PC-3 (cell line): ENCODE measurements around the gene RPS6KC1. TPM values are rescaled to one million over a fixed set of nuclear protein-coding genes. Genes with fewer than 3 reads are reported as not detected.

Experiments used
- ATAC-seq: fragments of 200-7000 bp; cut with Tn5 transposase; 2 replicates; pipeline ENCODE4 v1.9.1; 2020; ENCODE audit warnings: mild to moderate bottlenecking, moderate library complexity
- BruUV-seq: library from RNA; stranded (reverse); fragments of 400-500 nt; replicated peaks from 2 replicates; lab custom pipeline; 2021; lab: Mats Ljungman, UMichigan
- CTCF ChIA-PET: fragments of 300-600 bp; sonication (Branson Sonifier 250); formaldehyde crosslinking; loops from one replicate; lab custom pipeline; 2022; ENCODE audit warnings: antibody characterized with exemption; lab: Charles Lee
- POLR2A ChIA-PET: fragments of 300-600 bp; sonication (Branson Sonifier 250); formaldehyde crosslinking; loops from one replicate; lab custom pipeline; 2022; ENCODE audit warnings: antibody characterized with exemption; ENCODE audit not compliant: unreplicated experiment; lab: Charles Lee
- DNase-seq: peaks from one replicate; pipeline ENCODE4 v3.0.0-alpha.2; 2015
- H2AFZ ChIP-seq: fragments of 300-600 bp; sonication (generic); 2 replicates; pipeline ENCODE4 v1.6.0; 2016; ENCODE audit warnings: antibody characterized with exemption, low read length
- H3F3A ChIP-seq: fragments of 300-600 bp; sonication (generic); one replicate; pipeline ENCODE4 v1.6.0; 2017; ENCODE audit warnings: antibody characterized with exemption, low read length, control low read depth, mild to moderate bottlenecking; ENCODE audit not compliant: unreplicated experiment
- H3K27ac ChIP-seq: fragments of 300-600 bp; sonication (generic); 2 replicates; pipeline ENCODE4 v1.5.1; 2016; ENCODE audit warnings: mild to moderate bottlenecking, low read length
- H3K27me3 ChIP-seq: fragments of 300-600 bp; sonication (generic); 2 replicates; pipeline ENCODE4 v1.6.1; 2016; ENCODE audit warnings: low read length, mixed read lengths
- H3K36me3 ChIP-seq: fragments of 300-600 bp; sonication (generic); 2 replicates; pipeline ENCODE4 v1.6.1; 2016; ENCODE audit warnings: low read depth, mixed run types, low read length, mixed read lengths
- H3K4me1 ChIP-seq: fragments of 300-600 bp; sonication (generic); 2 replicates; pipeline ENCODE4 v1.5.1; 2016; ENCODE audit warnings: low read length; ENCODE audit not compliant: insufficient read depth
- H3K4me2 ChIP-seq: fragments of 300-600 bp; sonication (generic); 2 replicates; pipeline ENCODE4 v1.6.0; 2016; ENCODE audit warnings: low read length
- H3K4me3 ChIP-seq: fragments of 300-600 bp; sonication (generic); 2 replicates; pipeline ENCODE4 v1.5.1; 2016; ENCODE audit warnings: mild to moderate bottlenecking, low read length, mixed read lengths
- H3K79me2 ChIP-seq: fragments of 300-600 bp; sonication (generic); 2 replicates; pipeline ENCODE4 v1.6.1; 2017; ENCODE audit warnings: low read length, mixed read lengths
- H3K9ac ChIP-seq: fragments of 300-600 bp; sonication (generic); 2 replicates; pipeline ENCODE4 v1.6.0; 2016; ENCODE audit warnings: mild to moderate bottlenecking, low read length
- H3K9me2 ChIP-seq: fragments of 300-600 bp; sonication (generic); replicated peaks from 2 replicates; pipeline ENCODE4 v1.6.1; 2016; ENCODE audit warnings: mixed run types, low read length, mixed read lengths
- H3K9me3 ChIP-seq: fragments of 300-600 bp; sonication (generic); 2 replicates; pipeline ENCODE4 v1.6.1; 2016; ENCODE audit warnings: low read length, mixed read lengths
- H4K20me1 ChIP-seq: fragments of 300-600 bp; sonication (generic); 2 replicates; pipeline ENCODE4 v1.6.1; 2016; ENCODE audit warnings: low read length, mixed read lengths
- EZH2 ChIP-seq: fragments of 300-600 bp; sonication (generic); IDR thresholded peaks from one replicate; pipeline ENCODE4 v1.6.1; 2017; ENCODE audit warnings: antibody characterized with exemption, mild to moderate bottlenecking, low read length; ENCODE audit not compliant: unreplicated experiment
- EZH2phosphoT487 ChIP-seq: fragments of 300-600 bp; sonication (generic); IDR thresholded peaks from 2 replicates; pipeline ENCODE4 v1.6.1; 2018; ENCODE audit warnings: mild to moderate bottlenecking, antibody characterized with exemption, low read length, borderline replicate concordance
- intact Hi-C: fragments of 100-400 bp; cut with micrococcal nuclease; formaldehyde crosslinking; loops from 2 replicates; pipeline ENCODE4 v1.9.0; 2023
- total RNA-seq: library from RNA; depleted of rRNA; stranded (reverse); fragments of >200 nt; gene quantifications from 2 replicates; pipeline ENCODE4 v1.2.3, GENCODE V29; 2014
- TF ChIP-seq, protein P1 (sequence below): fragments of 300-600 bp; sonication (generic); conservative IDR thresholded peaks from 2 replicates; pipeline ENCODE4 v1.5.1; 2017; ENCODE audit warnings: antibody characterized with exemption, low read depth, mild to moderate bottlenecking, low read length

The RPS6KC1 gene
- total RNA-seq, 1 experiment from 2014 or later: 21.1 TPM

GRCh38 chr1:213247038-213247437 lies 196.0 kb downstream of the RPS6KC1 start:
- Histone ChIP-seq H3K79me2 (no peaks in the 10 kb centered on the region), H3F3A (no peaks in the 10 kb centered on the region), H3K4me2 (no peak overlapping the region), H3K27me3 (no peaks in the 10 kb centered on the region; the same call in 1 of the 2 replicates), H2AFZ (no peak overlapping the region), H3K9me3 (no peaks in the 10 kb centered on the region), H3K4me1 (no peaks in the 10 kb centered on the region), H3K27ac (no peak overlapping the region), H4K20me1 (no peaks in the 10 kb centered on the region), H3K9ac (no peak overlapping the region), H3K9me2 (no peaks in the 10 kb centered on the region), H3K4me3 (no peak overlapping the region), H3K36me3 (no peaks in the 10 kb centered on the region)
- POLR2A ChIA-PET: no interaction called here
- BruUV-seq: no TSS peak
- TF ChIP-seq, protein P1, sequence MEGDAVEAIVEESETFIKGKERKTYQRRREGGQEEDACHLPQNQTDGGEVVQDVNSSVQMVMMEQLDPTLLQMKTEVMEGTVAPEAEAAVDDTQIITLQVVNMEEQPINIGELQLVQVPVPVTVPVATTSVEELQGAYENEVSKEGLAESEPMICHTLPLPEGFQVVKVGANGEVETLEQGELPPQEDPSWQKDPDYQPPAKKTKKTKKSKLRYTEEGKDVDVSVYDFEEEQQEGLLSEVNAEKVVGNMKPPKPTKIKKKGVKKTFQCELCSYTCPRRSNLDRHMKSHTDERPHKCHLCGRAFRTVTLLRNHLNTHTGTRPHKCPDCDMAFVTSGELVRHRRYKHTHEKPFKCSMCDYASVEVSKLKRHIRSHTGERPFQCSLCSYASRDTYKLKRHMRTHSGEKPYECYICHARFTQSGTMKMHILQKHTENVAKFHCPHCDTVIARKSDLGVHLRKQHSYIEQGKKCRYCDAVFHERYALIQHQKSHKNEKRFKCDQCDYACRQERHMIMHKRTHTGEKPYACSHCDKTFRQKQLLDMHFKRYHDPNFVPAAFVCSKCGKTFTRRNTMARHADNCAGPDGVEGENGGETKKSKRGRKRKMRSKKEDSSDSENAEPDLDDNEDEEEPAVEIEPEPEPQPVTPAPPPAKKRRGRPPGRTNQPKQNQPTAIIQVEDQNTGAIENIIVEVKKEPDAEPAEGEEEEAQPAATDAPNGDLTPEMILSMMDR: no peak
- TF ChIP-seq EZH2phosphoT487: no peak
- TF ChIP-seq EZH2: no peak
- DNase-seq: no peak
- ATAC-seq: no peak
- CTCF ChIA-PET: no interaction called here
- intact Hi-C loops: loop anchor here (10.0 kb wide), 1 partner anchor 738 kb away; the partner anchor contains the start of gene PROX1

- no peaks in the 10 kb centered on the region for H3K9me3 ChIP-seq
- no peak overlapping the region for H3K27ac ChIP-seq
- no TSS peak for BruUV-seq
- CTCF ChIA-PET: no interaction called here
- ATAC-seq (no peak), DNase-seq (no peak)
- H3K4me3 ChIP-seq: no peak overlapping the region
- no peak for TF ChIP-seq EZH2phosphoT487
- no peak for TF ChIP-seq EZH2
- TF ChIP-seq, protein P1: no peak
- no peaks in the 10 kb centered on the region for H3F3A ChIP-seq
- intact Hi-C loops: loop anchor here (10.0 kb wide), 1 partner anchor 735 kb away; the partner anchor contains the start of gene PROX1
- H3K79me2 ChIP-seq: no peaks in the 10 kb centered on the region
- no peak overlapping the region for H2AFZ ChIP-seq
- no peaks in the 10 kb centered on the region for H3K36me3 ChIP-seq
- no peaks in the 10 kb centered on the region for H3K4me1 ChIP-seq
- H3K9ac ChIP-seq: no peak overlapping the region
- no peaks in the 10 kb centered on the region; the same call in 1 of the 2 replicates for H3K27me3 ChIP-seq
- H3K9me2 ChIP-seq: no peaks in the 10 kb centered on the region
- no peaks in the 10 kb centered on the region for H4K20me1 ChIP-seq
- POLR2A ChIA-PET: no interaction called here
- H3K4me2 ChIP-seq: no peak overlapping the region
Observed at GRCh38 chr1:213249395-213249794, 198.4 kb downstream of the RPS6KC1 start.

GRCh38 chr1:213250041-213250440 lies 199.0 kb downstream of the RPS6KC1 start:
- no peak for ATAC-seq
- intact Hi-C loops: no loop called here
- H3K4me2 ChIP-seq: no peak overlapping the region
- H3K9me3 ChIP-seq: no peaks in the 10 kb centered on the region
- no TSS peak for BruUV-seq
- no peak overlapping the region for H3K4me3 ChIP-seq
- H3K36me3 ChIP-seq: no peaks in the 10 kb centered on the region
- ChIA-PET POLR2A (no interaction called here), CTCF (no interaction called here)
- no peaks in the 10 kb centered on the region for H3K4me1 ChIP-seq
- DNase-seq: no peak
- no peaks in the 10 kb centered on the region for H3F3A ChIP-seq
- no peaks in the 10 kb centered on the region for H3K9me2 ChIP-seq
- no peaks in the 10 kb centered on the region; the same call in 1 of the 2 replicates for H3K27me3 ChIP-seq
- no peak overlapping the region for H3K9ac ChIP-seq
- TF ChIP-seq EZH2phosphoT487: no peak
- no peak overlapping the region for H2AFZ ChIP-seq
- no peak overlapping the region for H3K27ac ChIP-seq
- H4K20me1 ChIP-seq: no peaks in the 10 kb centered on the region
- H3K79me2 ChIP-seq: no peaks in the 10 kb centered on the region
